ENCODE measurements around the gene METTL25B.

METTL25B gene

GRCh38 chr1:156725683-156726280 is 2.5 kb upstream of the METTL25B start:
- peak overlapping the region; percentile 96 for H3K9ac ChIP-seq (ENCODE audit: low read length)
- peak overlapping the region; percentile 72 for H3K27ac ChIP-seq (ENCODE audit: low read length)

GRCh38 chr1:156726549-156727226 is 1.6 kb upstream of the METTL25B start:
- no peaks in the 10 kb centered on the region for H3K9me3 ChIP-seq (ENCODE audit: insufficient read depth, low read length)
- peaks cover 36% of the 10 kb centered on the region for H4K20me1 ChIP-seq (ENCODE audit: insufficient read depth, low read length)
- TF ChIP-seq CTCF (IDR thresholded peaks at IDR 0.05; ENCODE audit: low read depth, low read length) (peak; percentile 79), EZH2phosphoT487 (IDR thresholded peaks at IDR 0.05; ENCODE audit: low read depth) (no peak)
- peaks cover 42% of the 10 kb centered on the region for H3K36me3 ChIP-seq (replicated peaks; ENCODE audit: low read depth, low read length)
- peaks cover 25% of the 10 kb centered on the region for H3K4me1 ChIP-seq (ENCODE audit: low read length)
- peak overlapping the region; percentile 72 for H3K27ac ChIP-seq (ENCODE audit: low read length)
- peak overlapping the region; percentile 96 for H3K9ac ChIP-seq (ENCODE audit: low read length)
- peak overlapping the region; percentile 95 for H3K4me2 ChIP-seq (ENCODE audit: low read length)
- H3K79me2 ChIP-seq (ENCODE audit: low read length) = peaks cover 78% of the 10 kb centered on the region
- no peak overlapping the region for H2AFZ ChIP-seq (ENCODE audit: low read depth, low read length)
- H3K4me3 ChIP-seq (ENCODE audit: low read length) = peak overlapping the region; percentile 82
- H3K27me3 ChIP-seq (ENCODE audit: low read depth, low read length) = no peaks in the 10 kb centered on the region

More at GRCh38 chr1:156725683-156726280, 2.5 kb upstream of the METTL25B start:
- Histone ChIP-seq H3K79me2 (ENCODE audit: low read length) (peaks cover 85% of the 10 kb centered on the region), H3K36me3 (replicated peaks; ENCODE audit: low read depth, low read length) (peaks cover 52% of the 10 kb centered on the region), H2AFZ (ENCODE audit: low read depth, low read length) (no peak overlapping the region), H3K4me1 (ENCODE audit: low read length) (peaks cover 25% of the 10 kb centered on the region), H3K4me2 (ENCODE audit: low read length) (peak overlapping the region; percentile 95), H3K27me3 (ENCODE audit: low read depth, low read length) (no peaks in the 10 kb centered on the region), H4K20me1 (ENCODE audit: insufficient read depth, low read length) (peaks cover 36% of the 10 kb centered on the region), H3K9me3 (ENCODE audit: insufficient read depth, low read length) (no peaks in the 10 kb centered on the region), H3K4me3 (ENCODE audit: low read length) (peak overlapping the region; percentile 82)
- TF ChIP-seq CTCF (IDR thresholded peaks at IDR 0.05; ENCODE audit: low read depth, low read length) (peak; percentile 96), EZH2phosphoT487 (IDR thresholded peaks at IDR 0.05; ENCODE audit: low read depth) (no peak)

DNA sequence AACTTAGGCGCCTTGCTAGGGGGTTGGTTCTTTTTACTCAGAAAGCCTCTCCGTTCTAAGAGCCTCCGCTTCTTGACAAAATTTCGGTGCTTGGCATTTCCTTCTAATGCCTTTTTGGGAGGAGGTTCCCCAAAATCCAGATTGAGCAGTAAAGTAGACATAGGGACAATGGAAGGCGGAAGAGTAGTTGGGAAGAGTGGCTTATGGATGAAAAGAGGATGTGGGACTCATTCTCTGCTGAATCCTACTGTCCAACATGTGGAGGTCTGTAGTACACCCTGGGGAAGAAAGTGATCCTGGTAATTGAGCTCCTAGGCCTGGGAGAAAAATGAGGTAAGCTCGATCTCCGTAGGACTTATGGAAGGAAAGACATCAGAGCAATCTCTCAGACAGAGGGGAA is 777 bp upstream of the METTL25B start:
- peak overlapping the region; percentile 96 for H3K9ac ChIP-seq (ENCODE audit: low read length)
- peaks cover 39% of the 10 kb centered on the region for H3K36me3 ChIP-seq (replicated peaks; ENCODE audit: low read depth, low read length)
- no peak for TF ChIP-seq CTCF (IDR thresholded peaks at IDR 0.05; ENCODE audit: low read depth, low read length)
- no peak for TF ChIP-seq EZH2phosphoT487 (IDR thresholded peaks at IDR 0.05; ENCODE audit: low read depth)
- peak overlapping the region; percentile 95 for H3K4me2 ChIP-seq (ENCODE audit: low read length)
- no peaks in the 10 kb centered on the region for H3K9me3 ChIP-seq (ENCODE audit: insufficient read depth, low read length)
- no peaks in the 10 kb centered on the region for H3K27me3 ChIP-seq (ENCODE audit: low read depth, low read length)
- peaks cover 78% of the 10 kb centered on the region for H3K79me2 ChIP-seq (ENCODE audit: low read length)
- peaks cover 25% of the 10 kb centered on the region for H3K4me1 ChIP-seq (ENCODE audit: low read length)
- H2AFZ ChIP-seq (ENCODE audit: low read depth, low read length) = no peak overlapping the region
- peaks cover 36% of the 10 kb centered on the region for H4K20me1 ChIP-seq (ENCODE audit: insufficient read depth, low read length)
- peak overlapping the region; percentile 82 for H3K4me3 ChIP-seq (ENCODE audit: low read length)
- peak overlapping the region; percentile 72 for H3K27ac ChIP-seq (ENCODE audit: low read length)

DNA sequence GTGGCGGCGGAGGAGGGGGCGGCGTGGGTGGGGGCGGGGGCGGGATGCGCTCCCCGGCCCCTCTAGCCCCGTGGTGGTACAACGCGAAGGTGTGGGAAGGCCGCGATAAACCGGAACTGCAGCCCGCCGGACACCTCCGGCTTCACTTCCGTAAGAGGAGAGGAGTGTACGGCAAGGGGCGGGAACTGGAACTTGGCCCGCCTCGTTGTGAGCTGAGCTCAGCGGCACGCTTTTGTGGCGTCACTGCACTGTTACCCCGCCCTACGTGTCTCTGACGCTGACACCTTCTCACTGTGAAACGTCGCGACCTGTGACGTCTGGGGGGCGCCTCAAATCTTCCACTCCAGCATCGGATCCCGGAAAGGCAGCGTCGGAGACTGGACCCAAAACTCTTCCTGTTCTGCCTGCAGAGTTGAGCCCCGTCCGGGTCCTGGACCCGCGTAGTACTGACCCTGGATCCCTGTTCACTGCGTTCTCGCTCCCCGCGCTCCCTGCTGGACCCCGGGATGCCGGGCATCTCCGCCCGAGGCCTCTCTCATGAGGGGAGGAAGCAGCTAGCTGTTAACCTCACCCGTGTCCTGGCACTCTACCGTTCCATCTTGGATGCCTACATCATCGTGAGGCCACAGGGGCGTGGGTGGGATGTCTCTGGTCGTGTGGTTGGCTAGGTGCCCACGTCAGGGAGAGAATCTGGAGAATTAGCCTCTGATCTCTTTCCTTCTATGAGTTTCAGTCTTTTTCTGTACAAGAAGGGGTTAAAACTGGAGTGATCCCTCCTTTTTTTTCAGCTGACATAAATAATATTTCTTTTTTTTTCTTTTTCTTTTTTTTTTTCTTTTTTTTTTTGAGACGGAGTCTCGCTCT is 562 bp downstream of the METTL25B start, which contains the start of gene ISG20L2:
ISG20L2 (minus strand) TSS at position 168 of the 864 bp plus-strand sequence. CDS start 1,114 bp downstream, outside the sequence.
- no peaks in the 10 kb centered on the region for H3K27me3 ChIP-seq (ENCODE audit: low read depth, low read length)
- peak within 1 kb of the TSS; percentile 55 for H2AFZ ChIP-seq (ENCODE audit: low read depth, low read length)
- H4K20me1 ChIP-seq (ENCODE audit: insufficient read depth, low read length) = peaks cover 25% of the 10 kb centered on the region
- H3K4me2 ChIP-seq (ENCODE audit: low read length) = peak within 1 kb of the TSS; percentile 95
- peak within 1 kb of the TSS; percentile 72 for H3K27ac ChIP-seq (ENCODE audit: low read length)
- TF ChIP-seq CTCF (IDR thresholded peaks at IDR 0.05; ENCODE audit: low read depth, low read length) (no peak), EZH2phosphoT487 (IDR thresholded peaks at IDR 0.05; ENCODE audit: low read depth) (no peak)
- peak within 1 kb of the TSS; percentile 96 for H3K9ac ChIP-seq (ENCODE audit: low read length)
- H3K79me2 ChIP-seq (ENCODE audit: low read length) = peaks cover 65% of the 10 kb centered on the region
- H3K4me3 ChIP-seq (ENCODE audit: low read length) = peak within 1 kb of the TSS; percentile 82
- peaks cover 25% of the 10 kb centered on the region for H3K4me1 ChIP-seq (ENCODE audit: low read length)
- peaks cover 37% of the 10 kb centered on the region for H3K36me3 ChIP-seq (replicated peaks; ENCODE audit: low read depth, low read length)
- H3K9me3 ChIP-seq (ENCODE audit: insufficient read depth, low read length) = no peaks in the 10 kb centered on the region
